Stimulated activated CD4-positive, alpha-beta T cell treated with anti-CD3 and anti-CD28 coated beads, Interleukin-12 subunit alpha, Interleukin-12 subunit beta, amount 100 ng/mL, for 24 hours (primary cell): Measurements from ENCODE around the gene UBL7.

ENCODE experiments used
- DNase-seq, 2 experiments: peaks; one replicate each; pipeline ENCODE4 v3.0.0-alpha.2; 2020; ENCODE audit warnings: low read depth in 2 of 2

Gene UBL7

GRCh38 chr15:74408385-74408784 is 52.6 kb downstream of the UBL7 start:
- no peak for DNase-seq

GRCh38 chr15:74406992-74407705 is 53.8 kb downstream of the UBL7 start:
- no peak for DNase-seq

- DNase-seq, result no peak
These were observed 54.4 kb downstream of the UBL7 start for GRCh38 chr15:74406517-74406916.

- no peak for DNase-seq
These were observed 55.1 kb downstream of the UBL7 start for GRCh38 chr15:74405823-74406222.

GRCh38 chr15:74403991-74404563 is 56.9 kb downstream of the UBL7 start:
- no peak for DNase-seq

GRCh38 chr15:74403588-74403919 is 57.4 kb downstream of the UBL7 start:
- DNase-seq, result no peak

- peak; percentile 74 to 88 for DNase-seq
These were observed 57.9 kb downstream of the UBL7 start for GRCh38 chr15:74402873-74403587.

GRCh38 chr15:74402337-74402841 is 58.6 kb downstream of the UBL7 start:
- no peak for DNase-seq

GRCh38 chr15:74400915-74401757 is 59.8 kb downstream of the UBL7 start:
- DNase-seq, result peak in 1 of 2 experiments; percentile 40

GRCh38 chr15:74400313-74400860 is 60.6 kb downstream of the UBL7 start:
- DNase-seq, result no peak

GRCh38 chr15:74399511-74400312 is 61.2 kb downstream of the UBL7 start:
- DNase-seq, result peak in 1 of 2 experiments; percentile 56

GRCh38 chr15:74399100-74399499 is 61.9 kb downstream of the UBL7 start:
- no peak for DNase-seq

GRCh38 chr15:74398183-74398582 is 62.8 kb downstream of the UBL7 start:
- no peak for DNase-seq

GRCh38 chr15:74397239-74398068 is 63.5 kb downstream of the UBL7 start:
- no peak for DNase-seq

GRCh38 chr15:74396445-74397238 is 64.3 kb downstream of the UBL7 start:
- DNase-seq, result peak in 1 of 2 experiments; percentile 54

- no peak for DNase-seq
These were observed 64.9 kb downstream of the UBL7 start for GRCh38 chr15:74396146-74396438.
